Progenitor cell of endocrine pancreas (in vitro differentiated cells): ENCODE results near the gene CNOT10. TPM values are rescaled to one million over a fixed set of nuclear protein-coding genes. Genes with fewer than 3 reads are reported as not detected.
A peak's percentile ranks its signal among the peaks of the same experiment; 100 is the strongest.

Source experiments
- DNase-seq: peaks from one replicate; pipeline ENCODE4 v3.0.0; 2021; ENCODE audit warnings: low spot score; ENCODE audit not compliant: unreplicated experiment
- H3K27ac Mint-ChIP-seq: 2 replicates; pipeline ENCODE4 v1.8.0; 2021; ENCODE audit warnings: mild to moderate bottlenecking, moderate library complexity, mixed read lengths
- H3K27me3 Mint-ChIP-seq: 2 replicates; pipeline ENCODE4 v1.8.0; 2021; ENCODE audit warnings: mixed read lengths
- H3K36me3 Mint-ChIP-seq: 2 replicates; pipeline ENCODE4 v1.8.0; 2022; ENCODE audit warnings: mixed read lengths; ENCODE audit not compliant: insufficient read depth
- H3K4me1 Mint-ChIP-seq: 2 replicates; pipeline ENCODE4 v1.8.0; 2021; ENCODE audit warnings: low read depth, mixed read lengths
- H3K4me3 Mint-ChIP-seq: 2 replicates; pipeline ENCODE4 v1.8.0; 2021; ENCODE audit warnings: low read depth, mild to moderate bottlenecking, moderate library complexity, mixed read lengths
- H3K9me3 Mint-ChIP-seq: 2 replicates; pipeline ENCODE4 v1.8.0; 2021; ENCODE audit warnings: low read depth, mixed read lengths
- total RNA-seq: library from RNA; stranded (reverse); gene quantifications from 2 replicates; pipeline ENCODE4 v1.2.1, GENCODE V29; 2021
- TF ChIP-seq, protein P1 (sequence below): fragments of 200-600 bp; sonication (generic); IDR thresholded peaks from one replicate; pipeline ENCODE4 v1.5.0; 2021; ENCODE audit warnings: antibody characterized with exemption, mild to moderate bottlenecking; ENCODE audit not compliant: unreplicated experiment

Gene CNOT10
- total RNA-seq, 1 donor from 2014 or later: 52.5 TPM

DNA sequence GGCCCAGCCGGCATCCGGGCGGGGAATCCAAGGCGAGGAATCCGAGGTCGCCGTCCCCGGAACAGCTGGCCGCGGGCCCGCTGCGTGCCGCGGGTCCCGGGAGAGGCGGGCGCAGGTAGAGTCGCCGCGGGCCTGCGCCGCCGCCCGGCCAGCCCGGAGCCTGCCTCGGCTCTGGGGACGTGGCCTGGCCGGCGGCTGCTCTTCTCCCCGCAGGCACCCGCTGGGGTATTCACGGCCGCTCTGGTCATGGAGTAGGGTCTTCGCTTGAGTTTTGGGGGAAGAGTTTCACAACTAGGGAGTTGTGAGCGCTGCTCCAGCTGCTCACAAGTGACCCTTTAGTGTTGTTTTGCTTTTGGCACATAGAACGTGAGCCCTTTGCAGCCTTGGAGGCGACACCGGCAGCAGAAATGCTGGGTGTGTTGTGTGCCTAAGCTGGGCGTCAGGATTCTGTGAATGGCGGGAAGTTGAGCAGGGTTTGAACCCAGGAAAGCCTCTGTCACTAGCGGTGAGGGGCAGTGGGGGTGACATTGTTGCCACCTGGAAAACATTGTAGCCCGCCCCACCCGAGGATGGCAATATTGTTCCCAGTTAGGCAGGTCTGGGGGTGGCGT lies 136.8 kb downstream of the CNOT10 start:
- TF ChIP-seq, protein P1, sequence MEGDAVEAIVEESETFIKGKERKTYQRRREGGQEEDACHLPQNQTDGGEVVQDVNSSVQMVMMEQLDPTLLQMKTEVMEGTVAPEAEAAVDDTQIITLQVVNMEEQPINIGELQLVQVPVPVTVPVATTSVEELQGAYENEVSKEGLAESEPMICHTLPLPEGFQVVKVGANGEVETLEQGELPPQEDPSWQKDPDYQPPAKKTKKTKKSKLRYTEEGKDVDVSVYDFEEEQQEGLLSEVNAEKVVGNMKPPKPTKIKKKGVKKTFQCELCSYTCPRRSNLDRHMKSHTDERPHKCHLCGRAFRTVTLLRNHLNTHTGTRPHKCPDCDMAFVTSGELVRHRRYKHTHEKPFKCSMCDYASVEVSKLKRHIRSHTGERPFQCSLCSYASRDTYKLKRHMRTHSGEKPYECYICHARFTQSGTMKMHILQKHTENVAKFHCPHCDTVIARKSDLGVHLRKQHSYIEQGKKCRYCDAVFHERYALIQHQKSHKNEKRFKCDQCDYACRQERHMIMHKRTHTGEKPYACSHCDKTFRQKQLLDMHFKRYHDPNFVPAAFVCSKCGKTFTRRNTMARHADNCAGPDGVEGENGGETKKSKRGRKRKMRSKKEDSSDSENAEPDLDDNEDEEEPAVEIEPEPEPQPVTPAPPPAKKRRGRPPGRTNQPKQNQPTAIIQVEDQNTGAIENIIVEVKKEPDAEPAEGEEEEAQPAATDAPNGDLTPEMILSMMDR: peak; percentile 25
- Mint-ChIP-seq H3K27me3 (no peaks in the 10 kb centered on the region), H3K4me1 (peaks cover 42% of the 10 kb centered on the region), H3K36me3 (peaks cover 10% of the 10 kb centered on the region), H3K27ac (peak overlapping the region; percentile 93), H3K4me3 (peak overlapping the region; percentile 91), H3K9me3 (no peaks in the 10 kb centered on the region)
- peak; percentile 25 for DNase-seq

DNA sequence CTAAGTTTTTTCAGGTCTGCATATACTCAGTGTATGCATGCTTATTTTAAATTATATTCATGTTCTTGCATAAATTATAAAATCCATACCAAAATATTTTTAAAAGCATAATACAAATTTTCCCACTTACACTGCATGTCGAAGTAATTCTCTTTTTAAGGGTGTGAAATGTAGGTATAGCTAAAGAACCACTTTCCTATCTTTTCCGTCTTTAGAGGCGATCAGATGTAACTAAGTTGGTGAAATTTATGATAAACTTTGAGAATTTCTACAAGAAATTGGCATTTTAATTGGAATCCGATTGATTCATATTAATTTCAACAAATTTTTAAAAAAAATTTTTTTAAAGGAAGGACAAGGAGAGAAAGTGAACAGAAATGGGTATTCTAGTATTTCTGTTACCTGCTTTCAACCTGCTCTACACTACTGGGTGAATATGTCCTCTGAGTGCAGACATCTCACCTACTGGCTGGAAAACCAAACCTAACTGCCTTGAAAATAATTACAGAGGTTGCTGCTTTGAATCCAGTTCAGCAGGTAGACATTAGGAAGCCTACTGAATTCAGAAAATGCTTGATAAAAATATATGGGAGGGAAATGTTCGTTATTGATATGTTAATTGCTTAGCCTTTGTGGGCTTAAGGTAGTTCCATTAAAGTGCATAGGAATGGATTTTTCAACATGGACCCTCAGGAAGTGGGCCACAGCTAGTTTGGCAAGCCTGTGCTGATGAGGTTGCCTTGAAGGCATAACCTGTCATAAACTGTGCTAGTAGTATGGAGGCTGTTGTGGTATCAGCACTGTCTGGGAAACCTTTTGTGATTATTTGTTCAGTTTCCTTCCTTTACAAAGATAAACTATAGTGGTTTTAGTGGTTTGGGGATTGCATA lies 137.9 kb downstream of the CNOT10 start:
- Mint-ChIP-seq H3K4me1 (peaks cover 52% of the 10 kb centered on the region), H3K36me3 (peaks cover 10% of the 10 kb centered on the region), H3K9me3 (no peaks in the 10 kb centered on the region), H3K4me3 (no peak overlapping the region), H3K27ac (peak overlapping the region; percentile 55), H3K27me3 (no peaks in the 10 kb centered on the region)
- no peak for DNase-seq
- TF ChIP-seq, protein P1: no peak

Other genes with a start within 250 kb of the CNOT10 start
- gene CMTM6, start 182.3 kb upstream of the CNOT10 start, total RNA-seq: 50.6 and 52.7 TPM in 2 replicates
- 43.8 and 49.2 TPM in 2 replicates for gene DYNC1LI1, start 114.3 kb upstream of the CNOT10 start, total RNA-seq
- 61.3 and 61.6 TPM in 2 replicates for gene TRIM71, start 132.8 kb downstream of the CNOT10 start, total RNA-seq